Subcutaneous adipose tissue (tissue), 4 donors: ENCODE data around the gene FGF12. TPM values are rescaled to one million over a fixed set of nuclear protein-coding genes. Genes with fewer than 3 reads are reported as not detected.

Experiments used
- CTCF ChIP-seq: fragments of 450-650 bp; IDR thresholded peaks from one replicate; pipeline ENCODE4 v1.5.1; 2016; ENCODE audit warnings: low read depth, mild to moderate bottlenecking, control low read depth, antibody characterized with exemption, moderate library complexity
- total RNA-seq, 4 donors: library from RNA; depleted of rRNA; stranded (reverse); fragments of >200 nt; gene quantifications; one replicate each; pipeline ENCODE4 v1.1.0, GENCODE V29; 2016

FGF12 gene
- total RNA-seq, 4 donors from 2014 or later = 1.1 to 12.1 (median 4.5) TPM

- no peak for TF ChIP-seq CTCF
Observed at GRCh38 chr3:192212979-192213378, 514.4 kb downstream of the FGF12 start.

GRCh38 chr3:192212335-192212734 lies 515.0 kb downstream of the FGF12 start:
- TF ChIP-seq CTCF = no peak

- no peak for TF ChIP-seq CTCF
Observed at GRCh38 chr3:192207651-192208050, 519.7 kb downstream of the FGF12 start.

- TF ChIP-seq CTCF = no peak
Observed at GRCh38 chr3:192207239-192207638, 520.1 kb downstream of the FGF12 start.

- no peak for TF ChIP-seq CTCF
Observed at GRCh38 chr3:192194085-192194484, 533.3 kb downstream of the FGF12 start.

- no peak for TF ChIP-seq CTCF
Observed at GRCh38 chr3:192188218-192188835, 539.0 kb downstream of the FGF12 start.

- no peak for TF ChIP-seq CTCF
Observed at GRCh38 chr3:192187485-192188051, 539.8 kb downstream of the FGF12 start.
